ENCODE results near the gene TRPV3. TPM values are rescaled to one million over a fixed set of nuclear protein-coding genes. Genes with fewer than 3 reads are reported as not detected.

The TRPV3 gene
- 17.9 and 18.2 TPM in 2 replicates for total RNA-seq
- 0.37 TPM for total RNA-seq (2013)
- 1.3 and 1.6 TPM in 2 replicates for polyA plus RNA-seq
- polyA minus RNA-seq: 3.9 and 4.1 TPM in 2 replicates

DNA sequence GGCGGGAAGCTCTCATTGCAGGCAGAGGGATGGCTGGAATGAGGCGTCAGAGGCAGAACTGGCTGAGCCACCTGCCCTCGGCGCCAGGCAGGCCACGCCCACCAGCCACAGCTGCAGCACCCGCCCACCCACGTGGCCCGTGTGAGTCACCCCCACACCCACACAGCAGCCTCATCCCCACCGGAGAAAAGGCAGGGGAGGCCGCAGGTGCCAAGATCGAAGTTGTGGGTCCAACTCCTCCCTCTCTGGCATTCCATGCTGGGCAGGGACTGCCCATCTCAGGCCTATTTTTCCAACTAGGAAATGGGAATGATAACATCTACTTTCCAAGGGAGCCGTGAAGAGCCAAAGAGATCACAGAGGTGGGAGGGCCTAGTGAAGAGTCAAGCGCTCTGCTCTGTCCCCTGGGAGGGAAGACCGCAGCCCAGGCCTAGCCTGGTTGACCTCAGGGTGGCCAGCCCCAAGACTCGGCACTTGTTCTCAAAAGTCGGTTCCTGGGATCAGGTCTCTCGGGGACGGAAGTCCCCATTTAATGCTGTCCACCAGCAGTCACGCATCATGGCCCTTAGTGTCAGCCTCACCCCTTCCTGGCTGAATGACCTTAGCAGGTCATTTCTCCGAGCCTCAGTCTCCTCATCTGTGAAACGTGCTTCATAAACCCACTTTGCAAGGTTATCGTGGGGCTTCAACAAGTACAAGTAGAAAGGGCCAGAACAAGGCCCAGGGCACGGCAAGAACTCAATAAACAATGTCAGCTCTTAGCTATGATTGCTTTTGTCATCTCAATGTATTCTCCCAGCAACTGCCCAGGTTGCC lies at the start of gene TRPV3:
TRPV3 (minus strand) TSS at position 45 of the 816 bp plus-strand sequence. CDS start 2,962 bp downstream, outside the sequence.
- 73% methylated on average over 23 of the region's 23 CpGs for WGBS (ENCODE audit: insufficient coverage)
- H3K27me3 Mint-ChIP-seq: peaks cover 3% of the 10 kb centered on the region
- Histone ChIP-seq H3K27me3 (replicated peaks in 1 of 4; ENCODE audit: control extremely low read depth in 1 of 4, control insufficient read depth in 3 of 4, insufficient read depth in 4 of 4, low read length in 3 of 4) (peaks cover 0 to 9% (median 0%) of the 10 kb centered on the region in 4 experiments), H3K4me1 (ENCODE audit: control insufficient read depth in 2 of 2, insufficient read depth in 2 of 2, low read length in 2 of 2) (peaks cover 28 to 37% of the 10 kb centered on the region in 2 donors), H3K79me2 (ENCODE audit: control insufficient read depth, insufficient read depth, low read length) (no peaks in the 10 kb centered on the region), H3K27ac (ENCODE audit: low read length in 2 of 2) (peak within 1 kb of the TSS; percentile 73 to 81), H3K4me2 (replicated peaks; ENCODE audit: low read depth, low read length, poor library complexity, severe bottlenecking) (peak within 1 kb of the TSS; percentile 52), H3K9ac (ENCODE audit: low read length) (peak within 1 kb of the TSS; percentile 24), H3K9me3 (ENCODE audit: control extremely low read depth in 1 of 3, control insufficient read depth in 2 of 3, insufficient read depth in 1 of 3, low read length in 2 of 3) (no peaks in the 10 kb centered on the region), H3K36me3 (replicated peaks in 1 of 2; ENCODE audit: control extremely low read depth in 1 of 2, control insufficient read depth in 1 of 2, extremely low read depth in 1 of 2, insufficient read depth in 2 of 2, low read length in 1 of 2) (no peaks in the 10 kb centered on the region), H3K4me3 (ENCODE audit: control extremely low read depth in 1 of 5, extremely low read depth in 1 of 5, insufficient read depth in 1 of 5, low read depth in 2 of 5, low read length in 4 of 5) (peak within 1 kb of the TSS in 2 of 5 experiments; percentile 8 to 21), H4K20me1 (ENCODE audit: control insufficient read depth, insufficient read depth, low read length, poor library complexity, severe bottlenecking) (no peaks in the 10 kb centered on the region), H2AFZ (ENCODE audit: insufficient read depth, low read depth, low read length, poor library complexity, severe bottlenecking) (no peak within 1 kb of the TSS)
- CTCF ChIA-PET: interaction anchor here (1.2 kb wide), 1 partner anchor 19 kb away, joined by 3 read pairs; no protein-coding TSS in a partner anchor
- ATAC-seq (ENCODE audit: low read depth): peak; percentile 56
- peak within 1 kb of the TSS; percentile 95 for H3K27ac Mint-ChIP-seq
- POLR2A ChIA-PET: interaction anchor here (1.2 kb wide), 2 partner anchors 78 to 126 kb away, joined by 3 read pairs; partner anchors contain the start of gene SHPK
- TF ChIP-seq, protein P1, sequence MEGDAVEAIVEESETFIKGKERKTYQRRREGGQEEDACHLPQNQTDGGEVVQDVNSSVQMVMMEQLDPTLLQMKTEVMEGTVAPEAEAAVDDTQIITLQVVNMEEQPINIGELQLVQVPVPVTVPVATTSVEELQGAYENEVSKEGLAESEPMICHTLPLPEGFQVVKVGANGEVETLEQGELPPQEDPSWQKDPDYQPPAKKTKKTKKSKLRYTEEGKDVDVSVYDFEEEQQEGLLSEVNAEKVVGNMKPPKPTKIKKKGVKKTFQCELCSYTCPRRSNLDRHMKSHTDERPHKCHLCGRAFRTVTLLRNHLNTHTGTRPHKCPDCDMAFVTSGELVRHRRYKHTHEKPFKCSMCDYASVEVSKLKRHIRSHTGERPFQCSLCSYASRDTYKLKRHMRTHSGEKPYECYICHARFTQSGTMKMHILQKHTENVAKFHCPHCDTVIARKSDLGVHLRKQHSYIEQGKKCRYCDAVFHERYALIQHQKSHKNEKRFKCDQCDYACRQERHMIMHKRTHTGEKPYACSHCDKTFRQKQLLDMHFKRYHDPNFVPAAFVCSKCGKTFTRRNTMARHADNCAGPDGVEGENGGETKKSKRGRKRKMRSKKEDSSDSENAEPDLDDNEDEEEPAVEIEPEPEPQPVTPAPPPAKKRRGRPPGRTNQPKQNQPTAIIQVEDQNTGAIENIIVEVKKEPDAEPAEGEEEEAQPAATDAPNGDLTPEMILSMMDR (IDR thresholded peaks at IDR 0.05): no peak
- no peak for TF ChIP-seq EZH2 (IDR thresholded peaks at IDR 0.05; ENCODE audit: borderline replicate concordance, insufficient read depth, low read depth, low read length, poor library complexity, severe bottlenecking)
- no peaks in the 10 kb centered on the region for H3K9me3 Mint-ChIP-seq (ENCODE audit: insufficient read depth)
- DNase-seq: peak; percentile 81
- peaks cover 42% of the 10 kb centered on the region for H3K4me1 Mint-ChIP-seq
- intact Hi-C loops (cut with micrococcal nuclease): loop anchor here (1.0 to 10.0 kb wide), 3 partner anchors 78 to 556 kb away; partner anchors contain the start of genes CTNS, P2RX1 and SHPK
- peak within 1 kb of the TSS; percentile 77 for H3K4me3 Mint-ChIP-seq

DNA sequence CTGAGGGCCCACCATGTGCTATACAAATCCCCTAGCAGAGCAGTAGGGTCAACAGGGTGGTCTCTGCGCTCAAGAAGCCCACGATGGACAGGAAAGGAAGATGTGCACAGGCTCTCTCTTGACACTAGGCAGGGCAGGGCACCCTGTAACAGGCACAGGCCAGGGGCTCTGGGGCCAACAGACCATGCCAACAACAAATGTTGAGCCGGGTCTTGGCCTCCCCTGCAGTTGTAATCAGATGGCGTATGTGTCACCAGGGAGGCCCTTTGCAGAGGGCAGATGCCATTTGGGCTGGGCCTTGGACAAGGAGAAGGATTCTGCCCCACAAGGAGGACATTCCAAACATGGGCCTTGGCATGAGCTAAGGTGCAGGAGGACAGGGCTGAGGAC lies 46.3 kb upstream of the TRPV3 start:
- ChIA-PET CTCF (interaction anchor here (1.1 to 4.1 kb wide), 6 partner anchors 32 to 241 kb away, joined by 3 to 31 read pairs (median 10); partner anchors contain the start of genes CTNS and SHPK), POLR2A (no interaction called here)
- Histone ChIP-seq H3K9me3 (ENCODE audit: control extremely low read depth in 1 of 3, control insufficient read depth in 2 of 3, insufficient read depth in 1 of 3, low read length in 2 of 3) (no peaks in the 10 kb centered on the region), H2AFZ (ENCODE audit: insufficient read depth, low read depth, low read length, poor library complexity, severe bottlenecking) (no peak overlapping the region), H3K4me2 (replicated peaks; ENCODE audit: low read depth, low read length, poor library complexity, severe bottlenecking) (no peak overlapping the region), H4K20me1 (ENCODE audit: control insufficient read depth, insufficient read depth, low read length, poor library complexity, severe bottlenecking) (no peaks in the 10 kb centered on the region), H3K79me2 (ENCODE audit: control insufficient read depth, insufficient read depth, low read length) (no peaks in the 10 kb centered on the region), H3K9ac (ENCODE audit: low read length) (no peak overlapping the region), H3K27ac (ENCODE audit: low read length in 2 of 2) (no peak overlapping the region), H3K4me1 (ENCODE audit: control insufficient read depth in 2 of 2, insufficient read depth in 2 of 2, low read length in 2 of 2) (no peaks in the 10 kb centered on the region), H3K4me3 (ENCODE audit: control extremely low read depth in 1 of 5, extremely low read depth in 1 of 5, insufficient read depth in 1 of 5, low read depth in 2 of 5, low read length in 4 of 5) (no peak overlapping the region), H3K27me3 (replicated peaks in 1 of 4; ENCODE audit: control extremely low read depth in 1 of 4, control insufficient read depth in 3 of 4, insufficient read depth in 4 of 4, low read length in 3 of 4) (no peaks in the 10 kb centered on the region), H3K36me3 (replicated peaks in 1 of 2; ENCODE audit: control extremely low read depth in 1 of 2, control insufficient read depth in 1 of 2, extremely low read depth in 1 of 2, insufficient read depth in 2 of 2, low read length in 1 of 2) (peaks cover 0 to 5% of the 10 kb centered on the region in 2 experiments)
- 97% methylated on average over 4 of the region's 4 CpGs for WGBS (ENCODE audit: insufficient coverage)
- Mint-ChIP-seq H3K4me3 (no peak overlapping the region), H3K4me1 (peaks cover 2% of the 10 kb centered on the region), H3K9me3 (ENCODE audit: insufficient read depth) (no peaks in the 10 kb centered on the region), H3K27ac (no peak overlapping the region), H3K27me3 (no peaks in the 10 kb centered on the region)
- DNase-seq (no peak), ATAC-seq (ENCODE audit: low read depth) (no peak)
- TF ChIP-seq, protein P1 (IDR thresholded peaks at IDR 0.05): no peak
- TF ChIP-seq EZH2 (IDR thresholded peaks at IDR 0.05; ENCODE audit: borderline replicate concordance, insufficient read depth, low read depth, low read length, poor library complexity, severe bottlenecking): no peak
- intact Hi-C loops (cut with micrococcal nuclease): no loop called here
